NCI-H524 treated with DMSO at 0.1 percent for 48 hours (cell line): ENCODE data around the gene ANXA2R.
"Not testable (repeated sequence)": the region's sequence is repeated elsewhere in the genome, so short reads cannot be mapped to it uniquely, and the experiment has no call there.

Experiments used
- DNase-seq: peaks from one replicate; lab custom pipeline; 2025; lab: John Stamatoyannopoulos, UW

Gene ANXA2R

DNA sequence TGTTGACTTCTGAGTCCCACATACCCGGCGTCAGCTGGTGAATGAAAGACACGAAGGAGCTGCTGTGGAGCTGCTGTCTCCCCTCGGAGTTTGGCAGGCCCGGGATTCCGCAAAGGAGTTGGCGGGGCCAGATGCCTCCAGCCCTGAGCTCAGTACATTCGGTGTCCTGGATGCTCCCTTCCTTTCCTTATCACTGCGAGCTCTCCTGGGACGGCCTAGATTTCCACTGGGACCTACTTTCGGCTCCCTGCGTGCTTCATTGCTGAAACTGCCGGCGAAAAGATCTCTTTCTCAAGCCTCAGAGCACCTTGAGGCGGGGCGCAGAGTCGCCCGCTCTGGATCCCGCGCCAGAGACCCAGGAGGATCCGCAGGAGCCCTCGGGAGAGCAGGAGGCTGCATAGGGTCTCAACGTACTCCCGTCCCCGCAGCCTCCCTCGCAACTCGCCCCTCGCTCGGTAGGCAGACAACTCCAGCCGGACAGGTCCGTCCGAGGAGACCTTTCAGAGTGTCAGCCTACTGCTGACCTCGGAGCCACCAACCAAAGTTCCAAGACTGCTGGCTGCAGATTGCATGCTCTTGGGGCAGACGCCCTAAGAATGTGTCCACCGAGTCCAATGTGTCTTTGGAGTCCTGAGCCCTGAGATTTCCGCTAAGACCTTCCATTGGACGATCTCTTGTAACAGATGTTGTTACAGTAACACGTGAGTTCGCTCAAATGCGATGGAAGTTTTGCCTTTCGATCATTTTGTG, 6.1 kb downstream of the ANXA2R start:
- DNase-seq: no peak

- no peak for DNase-seq
Measured at GRCh38 chr5:43027054-43027785, 12.9 kb downstream of the ANXA2R start.

- DNase-seq: not testable (repeated sequence)
Measured at GRCh38 chr5:43025184-43025950, 14.8 kb downstream of the ANXA2R start.

GRCh38 chr5:43024217-43024616, 15.9 kb downstream of the ANXA2R start:
- no peak for DNase-seq

DNA sequence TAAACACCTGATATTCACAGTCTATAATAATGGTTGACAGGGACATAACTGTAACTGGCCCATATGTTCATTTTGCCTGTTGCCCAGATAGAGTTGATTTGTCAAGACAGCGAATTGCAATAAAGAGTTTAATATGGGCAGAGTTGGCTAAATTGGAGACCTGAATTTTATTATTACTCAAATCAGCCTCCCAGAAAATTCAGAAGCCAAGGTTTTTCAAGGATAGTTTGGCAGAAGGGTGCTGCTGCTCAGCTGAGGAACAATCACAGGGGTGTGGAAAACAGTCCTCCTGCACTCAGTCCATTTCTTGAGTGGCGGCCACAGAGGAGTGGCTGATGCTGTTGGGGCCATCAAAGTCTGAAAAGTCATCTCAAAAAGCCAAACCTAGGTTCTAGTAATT, 19.0 kb downstream of the ANXA2R start:
- no peak for DNase-seq

DNA sequence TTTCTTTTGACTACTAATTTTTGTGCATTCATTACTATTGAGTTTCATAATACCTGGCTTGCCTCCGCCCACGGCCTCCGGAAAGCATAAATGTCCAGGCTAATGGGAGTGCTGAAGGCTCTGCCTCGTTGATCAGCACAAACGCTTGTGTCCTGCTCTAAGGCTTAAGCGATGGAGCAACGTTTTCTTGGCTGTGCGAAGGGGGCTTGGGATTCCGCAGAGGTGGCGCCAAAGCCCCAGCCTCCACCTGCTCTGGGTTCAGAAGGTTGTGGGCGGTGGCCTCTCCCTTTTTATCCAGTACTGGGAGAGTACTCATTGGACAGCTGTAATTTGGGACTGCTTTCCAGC, 19.7 kb downstream of the ANXA2R start:
- peak; percentile 89 for DNase-seq

- peak; percentile 96 for DNase-seq
Measured at GRCh38 chr5:43019614-43020398, 20.3 kb downstream of the ANXA2R start.

DNA sequence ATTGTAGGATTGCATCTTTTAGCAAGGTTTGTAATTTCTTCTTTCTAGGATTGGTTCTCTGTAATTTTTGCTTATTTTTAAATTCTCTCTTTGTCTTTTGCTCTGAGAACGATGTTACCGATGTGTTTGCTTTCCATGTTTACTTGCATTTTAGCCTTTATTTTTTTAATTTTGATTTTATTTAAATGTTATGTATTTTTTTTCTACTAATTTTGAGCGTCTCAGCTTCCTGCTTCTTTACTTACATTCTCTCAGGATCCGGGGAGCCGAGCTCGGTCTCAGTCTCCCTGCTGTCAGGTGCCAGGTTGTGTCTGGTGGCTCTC, 20.9 kb downstream of the ANXA2R start:
- no peak for DNase-seq

- DNase-seq: no peak
Measured at GRCh38 chr5:43017428-43017815, 22.7 kb downstream of the ANXA2R start.

- DNase-seq: no peak
Measured at GRCh38 chr5:43016217-43016779, 23.8 kb downstream of the ANXA2R start.

GRCh38 chr5:43014522-43014921, 25.6 kb downstream of the ANXA2R start:
- no peak for DNase-seq

- no peak for DNase-seq
Measured at GRCh38 chr5:43010935-43011315, 29.2 kb downstream of the ANXA2R start.

DNA sequence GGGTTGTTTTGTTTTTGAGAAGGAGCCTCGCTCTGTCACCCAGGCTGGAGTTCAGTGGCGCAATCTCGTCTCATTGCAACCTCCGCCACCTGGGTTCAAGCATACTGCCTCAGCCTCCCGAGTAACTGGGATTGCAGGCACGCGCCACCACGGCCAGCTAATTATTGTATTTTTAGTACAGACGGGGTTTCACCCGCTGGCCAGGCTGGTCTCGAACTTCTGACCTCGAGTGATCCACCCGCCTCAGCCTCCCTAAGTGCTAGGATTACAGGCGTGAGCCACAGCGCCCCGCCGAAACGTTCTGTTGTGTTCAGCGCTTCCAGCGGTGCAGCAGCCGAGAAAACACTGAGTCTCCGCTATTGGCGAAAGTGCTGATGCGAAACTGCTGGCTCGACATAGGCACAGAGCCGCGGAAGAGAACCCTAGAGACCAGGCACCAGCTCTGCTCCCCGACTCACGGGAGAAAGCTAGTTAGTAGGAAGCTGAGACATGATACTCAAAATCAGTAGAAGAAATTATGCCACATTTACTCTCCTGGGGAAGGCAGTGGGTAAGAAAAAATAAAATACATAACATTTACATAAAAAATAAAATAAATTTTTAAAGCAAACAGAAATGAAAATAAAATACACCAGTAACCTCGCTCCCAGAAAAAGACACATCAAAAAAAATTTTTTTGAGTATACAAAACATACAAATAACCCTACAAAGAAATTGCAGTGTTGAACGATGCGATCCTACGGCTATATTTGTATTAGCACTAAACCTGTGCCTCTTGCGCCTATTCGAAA, 31.6 kb downstream of the ANXA2R start:
- DNase-seq: peak; percentile 68

- DNase-seq: peak; percentile 74
Measured at GRCh38 chr5:43007911-43008362, 32.2 kb downstream of the ANXA2R start.

DNA sequence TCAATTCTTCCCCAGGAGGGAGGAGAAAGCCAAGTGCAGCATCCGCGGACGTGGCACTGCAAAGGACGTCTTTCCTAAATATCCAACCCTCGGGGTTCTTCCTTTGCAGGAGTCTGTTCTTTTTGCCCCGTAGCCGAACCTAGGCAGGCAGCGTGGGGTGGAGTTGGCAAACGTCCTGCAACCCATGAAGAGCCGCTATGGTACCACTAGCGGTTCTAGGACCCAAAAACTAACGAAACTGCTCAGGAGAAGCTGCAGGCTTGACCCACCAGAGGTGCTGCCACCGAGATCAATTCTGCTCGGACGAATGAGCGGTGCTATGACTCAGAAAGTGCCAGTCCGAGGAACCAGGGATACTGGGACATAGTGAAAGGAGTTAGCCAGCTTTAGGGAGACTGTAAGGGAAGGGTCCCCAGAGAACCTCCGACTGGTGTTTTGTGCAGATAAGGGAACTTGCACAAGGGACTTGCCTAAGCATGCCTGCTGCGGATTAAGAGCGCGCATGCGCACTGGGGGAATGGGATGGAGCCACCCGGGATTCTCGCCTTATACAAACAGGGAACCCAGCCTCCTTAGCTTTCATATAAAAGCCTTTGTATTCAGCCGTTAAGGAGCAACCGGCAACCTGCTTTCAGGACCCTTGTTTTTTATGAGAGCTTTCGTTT, 32.7 kb downstream of the ANXA2R start:
- peak; percentile 74 for DNase-seq

- DNase-seq: no peak
Measured at GRCh38 chr5:43006424-43007202, 33.5 kb downstream of the ANXA2R start.

DNA sequence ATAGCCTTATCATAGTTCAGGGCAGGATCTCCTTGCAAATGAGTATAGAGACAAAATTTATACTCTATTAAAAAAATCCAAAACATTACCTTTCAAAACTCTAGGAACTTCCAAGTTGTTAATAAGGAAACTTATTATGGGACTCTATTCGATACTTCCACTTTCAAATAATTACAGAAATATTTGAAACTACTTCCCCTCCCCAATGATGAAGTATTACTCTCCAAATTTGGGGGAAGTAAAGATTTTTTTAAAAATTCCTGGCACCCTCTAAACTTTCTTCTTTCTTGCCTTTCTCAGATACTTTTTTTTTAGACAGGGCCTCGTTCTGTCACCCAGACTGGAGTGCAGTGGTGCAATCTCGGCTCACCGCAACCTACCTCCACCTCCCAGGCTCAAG, 35.1 kb downstream of the ANXA2R start:
- no peak for DNase-seq

DNA sequence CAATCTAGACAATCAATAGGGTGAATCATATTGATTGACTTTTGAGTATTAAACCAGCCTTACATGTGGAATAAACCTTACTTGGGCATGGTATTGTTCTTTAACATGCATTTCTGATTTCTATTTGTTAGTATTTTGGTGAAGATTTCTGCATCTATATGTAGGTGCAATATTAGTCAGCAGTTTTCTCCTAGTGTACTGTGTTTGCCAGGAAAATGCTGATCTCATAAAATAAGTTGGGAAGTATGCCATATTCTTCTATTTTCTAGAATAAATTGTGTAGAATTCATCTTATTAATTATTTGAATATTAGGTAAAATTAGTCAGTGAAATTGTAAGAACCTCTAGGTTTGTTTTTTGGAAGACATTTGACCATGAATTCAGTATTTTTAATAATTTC, 38.4 kb downstream of the ANXA2R start:
- DNase-seq: no peak

DNA sequence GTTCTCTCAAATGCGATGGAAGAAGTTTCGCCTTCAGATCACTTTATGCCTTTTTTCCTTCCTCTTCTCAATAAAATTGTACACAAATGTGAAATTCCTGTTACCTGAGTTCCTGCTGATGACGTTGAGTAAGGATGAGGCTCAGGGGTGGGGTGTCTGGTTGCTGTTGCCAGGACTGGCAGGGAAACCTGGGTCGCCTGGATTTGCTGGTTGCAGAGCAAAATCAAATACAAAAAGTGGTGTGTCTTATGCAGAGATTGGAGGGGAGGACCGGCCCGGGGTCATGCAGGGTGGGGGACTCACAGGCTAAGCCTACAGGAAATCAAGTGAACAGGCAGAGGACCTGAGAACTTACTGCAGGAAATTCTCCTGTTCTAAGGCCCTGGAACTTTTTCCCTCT, 39.2 kb downstream of the ANXA2R start:
- no peak for DNase-seq
